DMS114 treated with DMSO at 0.1 percent for 48 hours (cell line): Measurements from ENCODE around the gene ABCC9.
"Not testable (repeated sequence)": the region's sequence is repeated elsewhere in the genome, so short reads cannot be mapped to it uniquely, and the experiment has no call there.

Experiments
- DNase-seq: peaks from one replicate; lab custom pipeline; 2025; ENCODE audit not compliant: unreplicated experiment; lab: John Stamatoyannopoulos, UW

Gene ABCC9

GRCh38 chr12:21819236-21819635 is 122.0 kb downstream of the ABCC9 start:
- no peak for DNase-seq

GRCh38 chr12:21818627-21819026 is 122.6 kb downstream of the ABCC9 start:
- DNase-seq: no peak

- DNase-seq: no peak
Measured at GRCh38 chr12:21815306-21816062, 125.7 kb downstream of the ABCC9 start.

GRCh38 chr12:21814814-21815213 is 126.4 kb downstream of the ABCC9 start:
- DNase-seq: no peak

GRCh38 chr12:21814327-21814726 is 126.9 kb downstream of the ABCC9 start:
- DNase-seq: no peak

GRCh38 chr12:21813751-21814150 is 127.5 kb downstream of the ABCC9 start:
- DNase-seq: no peak

GRCh38 chr12:21813125-21813524 is 128.1 kb downstream of the ABCC9 start:
- no peak for DNase-seq

GRCh38 chr12:21812340-21812739 is 128.9 kb downstream of the ABCC9 start:
- not testable (repeated sequence) for DNase-seq

- DNase-seq: no peak
Measured at GRCh38 chr12:21809100-21809499, 132.1 kb downstream of the ABCC9 start.

GRCh38 chr12:21806255-21806654 is 135.0 kb downstream of the ABCC9 start:
- no peak for DNase-seq

- no peak for DNase-seq
Measured at GRCh38 chr12:21801522-21802288, 139.5 kb downstream of the ABCC9 start.

GRCh38 chr12:21800011-21800410 is 141.2 kb downstream of the ABCC9 start:
- DNase-seq: no peak

- DNase-seq: no peak
Measured at GRCh38 chr12:21797539-21797938, 143.7 kb downstream of the ABCC9 start.

- no peak for DNase-seq
Measured at GRCh38 chr12:21795648-21796328, 145.4 kb downstream of the ABCC9 start.

- not testable (repeated sequence) for DNase-seq
Measured at GRCh38 chr12:21794807-21795595, 146.2 kb downstream of the ABCC9 start.

- not testable (repeated sequence) for DNase-seq
Measured at GRCh38 chr12:21789687-21790086, 151.5 kb downstream of the ABCC9 start.

- no peak for DNase-seq
Measured at GRCh38 chr12:21788089-21788983, 152.9 kb downstream of the ABCC9 start.

GRCh38 chr12:21786041-21786531 is 155.1 kb downstream of the ABCC9 start:
- no peak for DNase-seq

- DNase-seq: not testable (repeated sequence)
Measured at GRCh38 chr12:21782723-21783122, 158.5 kb downstream of the ABCC9 start.

GRCh38 chr12:21780786-21781185 is 160.4 kb downstream of the ABCC9 start:
- DNase-seq: no peak
